Measurements from ENCODE around the gene NEMF.

- TF ChIP-seq CTCF (IDR thresholded peaks at IDR 0.05) (no peak), POLR2AphosphoS5 (IDR thresholded peaks at IDR 0.05) (no peak)
These were observed 775 bp downstream of the NEMF start for GRCh38 chr14:49851813-49852212.

Measured in gastroesophageal sphincter (tissue), 3 donors.